Neural progenitor cell (in vitro differentiated cells): Measurements from ENCODE around the gene CDT1.

Experiments used
- EZH2 ChIP-seq: fragments of 200-600 bp; sonication (generic); IDR thresholded peaks from 2 replicates; pipeline ENCODE4 v1.6.1; 2017; ENCODE audit warnings: antibody characterized with exemption, mild to moderate bottlenecking, moderate library complexity
- TF ChIP-seq, protein P1 (sequence below): fragments of 200-600 bp; sonication (generic); IDR thresholded peaks from 2 replicates; pipeline ENCODE4 v1.5.1; 2017; ENCODE audit warnings: antibody characterized with exemption, mild to moderate bottlenecking

DNA sequence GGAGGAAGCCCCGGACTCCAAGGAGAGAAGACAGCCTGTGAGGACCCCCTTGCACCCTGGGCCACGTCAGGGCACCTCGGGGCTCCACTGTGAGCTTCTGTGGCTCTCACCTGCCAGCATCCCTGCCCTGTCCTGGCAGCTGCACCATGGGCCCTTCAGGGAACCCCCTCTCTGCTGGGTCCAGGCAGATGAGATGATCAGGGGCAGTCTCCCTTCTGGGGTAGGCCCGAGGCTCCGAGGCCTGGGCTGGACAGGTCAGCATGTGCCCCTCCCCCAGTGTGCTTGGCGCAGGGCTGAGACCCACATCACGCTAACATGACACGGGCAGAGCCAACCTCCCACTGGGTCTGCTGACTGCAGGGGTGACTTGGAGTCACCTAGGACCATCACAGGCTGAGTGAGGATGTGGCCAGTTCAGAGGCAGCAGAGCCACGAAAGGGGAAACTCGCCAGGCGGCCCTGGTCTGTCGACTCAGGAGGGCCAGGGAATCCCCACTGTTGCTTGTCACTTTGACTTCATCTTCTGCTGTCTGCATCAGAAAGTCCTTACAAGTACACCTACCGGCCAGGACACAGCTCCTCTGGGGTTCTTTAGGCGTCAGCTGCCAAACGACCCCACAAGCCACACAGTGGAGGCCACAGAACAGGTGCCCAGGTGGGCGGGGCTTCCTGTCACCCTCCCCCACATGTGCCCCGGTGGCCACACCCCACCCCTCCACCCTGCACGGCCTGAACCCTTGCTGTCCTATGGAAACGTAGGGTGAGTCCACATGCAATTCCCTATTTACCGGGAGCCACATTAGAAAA lies 50.9 kb downstream of the CDT1 start:
- TF ChIP-seq, protein P1, sequence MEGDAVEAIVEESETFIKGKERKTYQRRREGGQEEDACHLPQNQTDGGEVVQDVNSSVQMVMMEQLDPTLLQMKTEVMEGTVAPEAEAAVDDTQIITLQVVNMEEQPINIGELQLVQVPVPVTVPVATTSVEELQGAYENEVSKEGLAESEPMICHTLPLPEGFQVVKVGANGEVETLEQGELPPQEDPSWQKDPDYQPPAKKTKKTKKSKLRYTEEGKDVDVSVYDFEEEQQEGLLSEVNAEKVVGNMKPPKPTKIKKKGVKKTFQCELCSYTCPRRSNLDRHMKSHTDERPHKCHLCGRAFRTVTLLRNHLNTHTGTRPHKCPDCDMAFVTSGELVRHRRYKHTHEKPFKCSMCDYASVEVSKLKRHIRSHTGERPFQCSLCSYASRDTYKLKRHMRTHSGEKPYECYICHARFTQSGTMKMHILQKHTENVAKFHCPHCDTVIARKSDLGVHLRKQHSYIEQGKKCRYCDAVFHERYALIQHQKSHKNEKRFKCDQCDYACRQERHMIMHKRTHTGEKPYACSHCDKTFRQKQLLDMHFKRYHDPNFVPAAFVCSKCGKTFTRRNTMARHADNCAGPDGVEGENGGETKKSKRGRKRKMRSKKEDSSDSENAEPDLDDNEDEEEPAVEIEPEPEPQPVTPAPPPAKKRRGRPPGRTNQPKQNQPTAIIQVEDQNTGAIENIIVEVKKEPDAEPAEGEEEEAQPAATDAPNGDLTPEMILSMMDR: no peak
- TF ChIP-seq EZH2: no peak
